Glomerular visceral epithelial cell (primary cell): ENCODE data around the gene SERTAD2.

Experiments
- DNase-seq: peaks from one replicate; pipeline ENCODE4 v3.0.0-alpha.2; 2016; ENCODE audit errors: extremely low spot score

The SERTAD2 gene

DNA sequence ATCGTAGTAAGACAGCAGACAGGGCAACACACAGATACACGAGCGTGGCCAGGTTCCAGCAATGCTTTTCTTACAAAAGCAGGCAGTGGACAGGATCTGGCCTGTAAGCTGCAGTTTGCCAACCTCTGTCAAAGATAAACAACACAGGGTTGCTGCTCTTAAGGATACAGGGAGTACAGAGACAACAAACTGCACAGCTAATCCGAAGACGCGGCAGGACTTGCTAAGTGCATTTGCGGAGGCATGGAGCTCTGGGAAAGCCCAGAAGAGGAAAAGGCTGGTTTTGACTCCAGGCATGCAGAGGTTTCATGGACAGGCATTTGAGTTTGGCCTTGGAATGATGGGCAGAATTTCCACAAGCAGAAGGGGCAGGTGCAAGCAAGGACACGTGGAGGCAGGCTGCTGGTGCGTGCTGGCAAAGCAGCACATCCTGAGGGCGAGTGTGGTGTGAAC is 24.4 kb downstream of the SERTAD2 start:
- no peak for DNase-seq

DNA sequence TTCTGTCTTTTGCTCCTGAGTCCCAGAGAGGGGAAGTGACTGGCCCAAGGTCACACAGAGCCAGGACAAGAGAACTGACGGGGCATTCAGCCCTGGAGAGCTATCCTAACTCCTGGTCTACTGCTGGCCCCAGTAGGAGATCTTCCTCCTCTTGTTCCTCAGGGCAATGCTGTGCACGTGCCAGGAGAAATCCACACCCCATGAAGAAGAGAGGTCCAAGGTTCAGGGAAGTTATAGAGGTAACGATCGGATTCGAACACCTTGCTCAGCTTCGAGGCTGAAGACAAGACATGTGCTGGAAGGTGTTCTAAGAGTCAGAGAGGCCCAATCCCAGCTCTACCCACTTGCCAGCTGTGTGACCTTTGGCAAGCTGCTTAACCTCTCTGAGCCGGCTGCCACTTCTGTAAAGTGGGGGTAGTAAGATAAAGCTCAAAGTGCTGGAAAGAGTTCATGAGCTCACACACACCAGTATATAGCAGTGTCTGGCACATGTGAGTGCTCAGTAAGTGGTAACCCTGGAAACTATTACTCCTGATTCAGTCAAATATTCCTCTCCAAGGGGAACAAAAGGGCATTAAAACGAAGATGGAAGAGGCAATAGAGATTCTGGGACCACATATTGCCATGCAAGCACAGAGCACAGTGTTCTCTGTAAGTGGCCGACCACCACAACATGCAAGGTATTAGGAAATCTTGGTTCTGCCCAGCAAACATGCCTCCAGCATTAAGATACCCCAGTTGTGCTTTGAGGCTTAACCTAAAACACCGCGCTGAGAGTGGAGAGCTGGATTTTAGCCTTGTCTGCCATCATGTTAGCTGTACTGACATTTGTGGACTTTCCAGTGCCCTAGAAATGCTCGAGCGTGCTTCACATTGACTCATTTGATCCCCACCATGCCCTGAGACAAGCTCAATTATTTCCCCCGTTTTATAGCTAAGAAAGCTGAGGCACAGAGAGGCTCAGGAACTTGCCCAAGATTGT is 25.6 kb downstream of the SERTAD2 start:
- DNase-seq = no peak

DNA sequence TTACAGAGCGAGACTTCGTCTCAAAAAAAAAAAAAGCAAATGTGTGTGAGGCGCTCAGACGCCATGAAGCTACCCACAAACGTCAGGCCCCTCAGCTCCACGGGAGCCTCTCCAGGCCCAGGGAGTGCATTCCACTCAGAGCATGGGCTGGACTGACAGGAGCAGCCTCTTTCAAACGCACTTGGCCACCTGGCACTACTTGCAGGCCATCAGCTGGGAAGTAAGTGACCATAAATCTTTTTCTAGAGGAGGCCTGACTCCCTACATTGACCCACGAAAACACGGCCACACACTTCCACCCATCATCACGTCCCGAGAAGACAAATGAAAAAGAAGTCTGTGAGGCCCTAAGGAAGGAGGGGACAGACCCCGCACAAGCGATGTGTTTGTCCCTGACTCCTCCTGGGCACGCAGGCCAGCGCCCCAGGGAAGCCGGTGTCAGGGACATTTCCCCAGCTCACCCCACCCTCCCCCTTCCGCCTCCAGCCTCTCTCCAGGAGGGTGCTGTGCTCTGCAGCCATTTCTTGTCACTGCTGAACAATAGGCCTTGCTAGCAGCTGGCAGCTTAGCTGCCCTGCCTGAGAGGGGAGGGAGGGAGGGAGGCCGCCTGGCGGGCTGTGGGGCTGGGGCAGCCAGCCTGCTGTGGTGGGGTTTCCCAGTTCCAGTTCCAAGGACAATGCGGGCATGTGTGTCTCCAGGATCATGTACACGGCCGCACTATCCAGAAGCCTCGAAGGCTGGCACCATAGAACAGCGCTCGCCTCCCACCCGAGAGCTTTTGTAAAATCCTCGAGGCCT is 26.6 kb downstream of the SERTAD2 start:
- DNase-seq = no peak

GRCh38 chr2:64626146-64626809 is 27.4 kb downstream of the SERTAD2 start:
- no peak for DNase-seq

DNA sequence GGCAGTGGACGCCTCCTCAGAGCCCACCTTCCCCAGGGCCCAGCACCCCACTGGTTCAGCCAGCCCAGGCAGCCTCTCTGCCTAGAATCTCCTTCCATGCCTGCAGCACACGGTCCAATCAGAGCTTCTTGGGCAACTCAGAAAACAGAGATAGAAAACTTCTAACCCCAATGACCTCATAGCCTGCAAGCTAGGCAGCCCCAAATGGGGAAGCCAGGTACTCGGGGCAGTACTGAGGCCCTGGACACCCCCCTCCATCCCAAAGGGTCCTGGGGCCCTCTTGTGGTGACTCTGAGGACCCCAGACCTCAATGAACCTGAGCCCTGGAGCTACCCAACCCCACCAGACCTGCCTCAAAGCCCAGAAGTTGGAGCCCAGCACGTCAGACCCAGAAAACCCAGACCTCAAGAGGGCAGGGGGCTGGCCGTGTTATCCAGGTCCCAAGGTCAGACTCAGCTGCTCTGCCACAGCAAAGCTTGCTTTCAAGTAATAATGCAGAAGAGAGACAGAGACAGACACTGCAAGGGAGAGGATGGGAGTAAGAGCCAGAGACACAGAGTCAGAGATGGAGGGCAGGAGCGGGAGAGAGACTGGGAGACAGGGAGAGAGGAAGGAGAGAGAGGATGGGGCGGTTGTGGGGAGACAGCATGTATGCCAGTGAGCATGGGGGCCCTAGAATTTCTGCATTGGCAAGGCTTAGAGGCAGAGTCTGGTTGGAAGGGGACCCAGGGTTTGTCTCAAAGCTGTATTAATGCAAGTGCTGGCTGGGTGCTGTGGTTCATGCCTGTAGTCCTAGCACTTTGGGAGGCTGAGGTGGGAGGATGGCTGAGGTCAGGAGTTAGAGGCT is 28.2 kb downstream of the SERTAD2 start:
- DNase-seq = no peak

- no peak for DNase-seq
Observed at GRCh38 chr2:64624862-64625261, 28.9 kb downstream of the SERTAD2 start.

GRCh38 chr2:64624108-64624610 is 29.6 kb downstream of the SERTAD2 start:
- DNase-seq = no peak

- no peak for DNase-seq
Observed at GRCh38 chr2:64623242-64623850, 30.4 kb downstream of the SERTAD2 start.

DNA sequence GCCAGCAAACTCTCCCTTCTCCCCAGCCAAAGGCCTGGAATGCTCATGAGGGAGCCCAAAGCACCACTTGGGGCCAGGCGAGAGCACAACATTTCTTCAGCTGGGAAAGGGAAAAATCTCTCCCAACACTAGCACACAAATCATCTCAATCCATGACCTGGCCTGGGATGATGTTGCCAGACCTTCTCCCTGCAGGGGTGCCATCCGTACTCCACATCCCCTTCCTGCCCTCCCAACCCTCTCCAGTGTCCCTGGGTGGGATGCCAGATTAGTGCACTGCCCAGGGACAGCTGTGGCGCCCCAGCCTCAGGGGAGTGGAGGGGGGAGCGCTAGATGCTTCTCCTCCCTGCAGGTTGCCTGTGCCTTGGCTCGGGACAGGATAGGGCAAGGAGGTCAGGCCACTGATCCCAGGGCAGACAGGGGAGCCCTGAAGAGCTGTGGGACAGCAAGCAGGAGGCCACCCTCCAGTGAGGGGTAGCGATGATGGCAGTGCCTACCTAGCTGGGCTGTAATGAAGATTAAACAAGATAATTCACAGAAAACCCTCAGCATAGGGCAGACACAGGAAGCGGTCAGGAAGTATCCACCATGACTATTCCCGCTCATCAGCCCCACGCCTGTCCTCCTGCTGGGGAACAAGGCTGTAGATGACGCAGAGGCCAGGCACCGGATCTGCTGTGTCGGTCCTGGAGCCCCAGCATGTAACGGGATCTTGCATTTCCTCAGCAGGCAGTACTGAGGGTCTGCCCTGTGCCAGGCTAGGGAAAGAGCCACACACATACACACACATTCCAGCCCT is 31.1 kb downstream of the SERTAD2 start:
- DNase-seq = no peak

DNA sequence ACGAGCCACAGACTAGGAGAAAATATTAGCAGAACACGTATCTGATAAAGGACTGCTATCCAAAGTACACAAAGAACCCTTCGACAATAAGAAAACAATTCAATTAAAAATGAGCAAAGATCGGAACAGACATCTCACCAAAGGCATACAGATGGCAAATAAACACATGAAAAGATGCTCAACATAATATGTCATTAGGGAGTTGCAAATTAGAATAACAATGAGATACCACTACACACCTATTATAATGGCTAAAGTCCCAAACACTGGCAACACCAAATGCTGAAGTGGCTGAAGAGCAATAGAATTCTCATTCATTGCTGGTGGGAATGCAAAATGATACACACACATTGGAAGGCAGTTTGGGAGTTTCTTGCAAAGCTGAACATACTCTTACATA is 33.1 kb downstream of the SERTAD2 start:
- no peak for DNase-seq

DNA sequence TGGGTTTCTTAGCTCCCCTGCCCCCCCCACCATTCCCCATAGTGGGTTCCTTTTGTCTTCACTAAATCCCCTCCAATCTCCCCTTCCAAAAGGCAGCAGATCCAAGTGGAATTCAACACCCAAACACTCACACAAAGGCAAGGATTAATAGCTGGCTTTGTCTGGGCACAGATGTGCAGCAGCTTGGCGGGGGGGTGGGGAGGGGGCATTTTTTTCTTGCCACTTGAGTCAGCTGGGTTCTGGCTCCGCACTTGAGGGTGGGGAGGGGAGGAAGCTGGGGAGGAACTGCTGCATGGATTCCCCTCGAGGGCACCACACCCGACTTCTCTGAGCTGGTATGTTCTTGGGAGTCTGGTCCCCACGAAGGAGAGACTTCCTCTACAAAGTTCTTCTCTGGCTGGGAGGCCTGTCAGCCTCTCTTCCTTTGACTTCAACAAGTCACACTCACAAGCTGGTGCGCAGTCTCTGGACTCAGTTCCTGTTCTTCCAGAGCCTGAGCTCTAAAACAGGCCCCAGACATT is 36.0 kb downstream of the SERTAD2 start:
- DNase-seq = no peak

DNA sequence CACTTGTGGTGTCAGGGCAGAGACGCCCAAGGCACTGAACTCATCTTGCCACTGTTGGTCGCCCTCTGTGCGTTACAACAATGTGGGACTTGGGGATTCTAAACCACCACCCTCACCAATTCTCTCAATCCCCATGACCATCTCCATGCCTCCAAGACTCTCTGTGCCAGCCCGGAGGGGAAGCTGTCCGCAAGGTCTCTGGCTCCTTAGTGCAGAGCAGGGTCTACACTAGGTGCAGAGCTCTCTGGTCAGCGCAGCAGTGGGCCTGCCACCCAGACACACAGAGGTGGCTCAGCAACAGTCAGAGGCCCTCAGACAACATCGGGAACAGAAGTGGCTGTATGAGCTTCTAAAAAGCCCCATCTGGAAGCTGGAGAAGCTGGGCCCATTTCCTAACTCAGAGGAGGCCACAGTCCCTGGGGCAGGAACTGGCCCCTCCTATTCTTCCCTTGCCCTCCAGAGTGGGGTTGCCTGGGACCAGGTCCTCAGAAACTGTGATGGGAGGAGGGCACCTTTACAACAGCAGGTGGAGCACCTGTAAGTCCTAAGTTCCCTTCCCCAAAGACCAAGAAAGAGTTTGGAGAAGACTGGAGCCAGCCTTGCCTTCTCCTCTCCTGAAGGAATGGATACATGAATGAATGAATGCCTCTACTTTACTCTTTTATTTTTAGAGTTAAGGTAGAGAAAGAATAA is 37.7 kb downstream of the SERTAD2 start:
- no peak for DNase-seq

GRCh38 chr2:64615192-64615763 is 38.4 kb downstream of the SERTAD2 start:
- no peak for DNase-seq

- DNase-seq = no peak
Observed at GRCh38 chr2:64613276-64613675, 40.4 kb downstream of the SERTAD2 start.

GRCh38 chr2:64612575-64613195 is 41.0 kb downstream of the SERTAD2 start:
- no peak for DNase-seq

DNA sequence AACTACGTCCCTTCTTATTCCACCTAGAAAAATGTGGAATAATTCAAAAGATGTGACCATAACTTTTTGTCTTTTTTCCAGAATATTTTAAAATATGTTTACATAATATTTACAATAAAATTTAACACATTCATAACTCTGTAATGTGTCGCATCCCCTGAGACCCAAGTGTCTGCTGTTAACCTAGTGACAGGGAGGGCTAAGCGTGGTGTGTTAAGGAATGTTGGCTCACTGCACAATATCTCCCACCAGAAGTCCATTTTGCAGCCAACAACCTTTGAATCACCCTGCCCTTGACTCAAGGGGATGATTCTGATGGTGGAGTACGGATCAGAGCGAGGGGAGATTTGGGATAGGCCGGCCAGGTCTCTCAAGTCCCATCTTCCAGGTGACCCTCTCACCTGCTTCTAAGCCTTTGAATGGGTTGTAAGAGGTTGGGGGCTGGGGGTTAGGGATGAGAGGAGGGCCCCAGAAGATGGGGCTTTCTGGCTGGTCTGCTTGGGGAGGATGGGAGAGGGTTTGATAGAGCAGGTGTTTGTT is 43.3 kb downstream of the SERTAD2 start:
- no peak for DNase-seq

DNA sequence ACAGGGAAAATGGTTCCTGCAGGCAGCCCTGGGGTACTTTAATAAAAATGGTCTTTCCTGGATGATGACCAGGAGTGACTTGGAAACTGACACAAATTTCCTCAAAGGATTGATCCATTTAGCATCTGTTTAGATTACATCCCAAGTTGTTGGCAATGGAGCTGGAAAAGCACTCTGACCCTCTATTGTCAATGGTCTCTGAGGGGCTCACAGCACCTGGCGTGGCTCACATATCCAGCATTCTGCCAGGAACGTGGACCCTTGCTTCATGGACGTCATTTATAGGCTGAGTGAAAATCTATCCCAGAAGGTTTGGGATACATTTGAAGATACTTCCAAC is 43.8 kb downstream of the SERTAD2 start:
- no peak for DNase-seq
